K562 (cell line): ENCODE measurements around the gene BRD7. TPM values are rescaled to one million over a fixed set of nuclear protein-coding genes. Genes with fewer than 3 reads are reported as not detected.

Experiments used
- ATAC-seq: fragments of 200-7000 bp; cut with Tn5 transposase; 3 replicates; pipeline ENCODE4 v1.9.1; 2020; ENCODE audit warnings: moderate library complexity
- BruUV-seq: library from RNA; stranded (reverse); fragments of 400-500 nt; replicated peaks from 2 replicates; lab custom pipeline; 2021; lab: Mats Ljungman, UMichigan
- CTCF ChIA-PET: fragments of 300-600 bp; formaldehyde crosslinking; extraction: SDS; loops from one replicate; lab custom pipeline; 2021; ENCODE audit warnings: low intra/inter-chr PET ratio; lab: Yijun Ruan, JAX
- POLR2A ChIA-PET: fragments of 300-600, 350-650 bp; sonication (Branson Sonifier 250); formaldehyde crosslinking; extraction: SDS; loops from one replicate; lab custom pipeline; 2021; ENCODE audit warnings: antibody characterized with exemption, inconsistent platforms; lab: Yijun Ruan, JAX
- DNase-seq, 4 experiments: peaks; one replicate each; pipeline versions ENCODE4 v3.0.0 to v3.0.0-alpha.2; 2011 to 2018; ENCODE audit warnings: low spot score in 3 of 4, mixed read lengths in 3 of 4; ENCODE audit errors: extremely low read depth in 1 of 4
- FAIRE-seq: peaks from 2 replicates; lab custom pipeline; 2011; peaks lifted over from hg19 to GRCh38; lab: Jason Lieb, UNC
- H2AFZ ChIP-seq: 2 replicates; pipeline ENCODE4 v1.6.0; 2011; ENCODE audit warnings: low read depth, low read length, control low read depth, inconsistent platforms
- H3K27ac ChIP-seq: fragments of 200-600 bp; 3 replicates; pipeline ENCODE4 v1.8.0; 2011; ENCODE audit warnings: low read depth, mild to moderate bottlenecking, control low read depth, inconsistent platforms, low read length, moderate library complexity, mixed read lengths; ENCODE audit errors: extremely low read depth
- H3K27me3 ChIP-seq, 2 experiments: fragments of 300-600 bp in 1 of 2; 2 replicates in 1 of 2; 3 replicates in 1 of 2; pipeline versions ENCODE4 v1.6.0 to v1.8.0; 2011; ENCODE audit warnings: inconsistent platforms in 2 of 2, low read length in 2 of 2, mild to moderate bottlenecking in 1 of 2, mixed read lengths in 1 of 2, moderate library complexity in 1 of 2; ENCODE audit not compliant: control insufficient read depth in 2 of 2, insufficient read depth in 2 of 2
- H3K36me3 ChIP-seq: fragments of 300-600 bp; 3 replicates; pipeline ENCODE4 v1.8.0; 2011; ENCODE audit warnings: mild to moderate bottlenecking, low read length, inconsistent platforms; ENCODE audit not compliant: control insufficient read depth, insufficient read depth
- H3K4me1 ChIP-seq, 2 experiments: fragments of 200-600 bp in 1 of 2; replicated peaks in 1 of 2; 2 replicates in 1 of 2; 3 replicates in 1 of 2; pipeline versions ENCODE4 v1.5.1 to v1.8.0; 2011; ENCODE audit warnings: inconsistent platforms in 2 of 2, low read length in 2 of 2, mild to moderate bottlenecking in 1 of 2, mixed read lengths in 1 of 2, moderate library complexity in 1 of 2; ENCODE audit not compliant: control insufficient read depth in 2 of 2, insufficient read depth in 2 of 2
- H3K4me2 ChIP-seq: 2 replicates; pipeline ENCODE4 v1.6.1; 2011; ENCODE audit warnings: low read length, control low read depth, inconsistent platforms, mixed read lengths; ENCODE audit not compliant: insufficient read depth
- H3K4me3 ChIP-seq: fragments of 200-600 bp; sonication (generic), shearing (Covaris generic); 2 replicates; pipeline ENCODE4 v1.5.1; 2016; ENCODE audit warnings: control low read depth, inconsistent platforms
- H3K79me2 ChIP-seq: fragments of 200-600 bp; 3 replicates; pipeline ENCODE4 v1.8.0; 2011; ENCODE audit warnings: low read length, inconsistent platforms; ENCODE audit not compliant: control insufficient read depth, insufficient read depth
- H3K9ac ChIP-seq, 2 experiments: 2 replicates each; pipeline versions ENCODE4 v1.6.0 to v1.6.1; 2011; ENCODE audit warnings: low read depth in 2 of 2, low read length in 2 of 2, control low read depth in 1 of 2, inconsistent platforms in 1 of 2, mild to moderate bottlenecking in 1 of 2, mixed read lengths in 1 of 2; ENCODE audit not compliant: insufficient read depth in 1 of 2
- H3K9me1 ChIP-seq: one replicate; pipeline ENCODE4 v1.6.0; 2011; ENCODE audit warnings: inconsistent platforms, mild to moderate bottlenecking, low read length, moderate library complexity; ENCODE audit not compliant: control insufficient read depth, insufficient read depth
- H3K9me3 ChIP-seq: replicated peaks from 2 replicates; pipeline ENCODE4 v1.5.1; 2011; ENCODE audit warnings: low read depth, low read length, inconsistent platforms; ENCODE audit not compliant: control insufficient read depth, insufficient read depth
- H4K20me1 ChIP-seq: replicated peaks from 2 replicates; pipeline ENCODE4 v1.6.1; 2011; ENCODE audit warnings: low read length, inconsistent platforms, mixed read lengths; ENCODE audit not compliant: control insufficient read depth, insufficient read depth
- GABPA ChIP-seq: fragments of 200-800 bp; sonication (Bioruptor generic); conservative IDR thresholded peaks from 2 replicates; pipeline ENCODE4 v1.6.1; 2016; ENCODE audit warnings: low read depth, missing genetic modification characterization, missing compliant biosample characterization
- POLR2A ChIP-seq: fragments of 450-650 bp; conservative IDR thresholded peaks from 2 replicates; pipeline ENCODE4 v1.6.1; 2016
- POLR2B ChIP-seq: fragments of 450-650 bp; IDR thresholded peaks from 2 replicates; pipeline ENCODE4 v1.6.1; 2018; ENCODE audit warnings: low read depth; ENCODE audit not compliant: partially characterized antibody
- POLR2G ChIP-seq: fragments of 200-400 bp; formaldehyde crosslinking; IDR thresholded peaks from 2 replicates; pipeline ENCODE4 v1.6.1; 2017; ENCODE audit warnings: low read depth, mild to moderate bottlenecking, antibody characterized with exemption, low read length, moderate library complexity
- RBM22 ChIP-seq: fragments of 200-400 bp; formaldehyde crosslinking; IDR thresholded peaks from 2 replicates; pipeline ENCODE4 v1.6.1; 2018; ENCODE audit warnings: low read length, low read depth; ENCODE audit not compliant: poor library complexity, severe bottlenecking
- WGBS: fragments of 100-300 bp; shearing (Covaris generic); methylation state at CpG from one replicate; pipeline ENCODE4 v1.1.6; 2016; ENCODE audit warnings: low coverage, mixed read lengths; ENCODE audit not compliant: insufficient coverage; ENCODE audit errors: missing lambda C conversion rate; 5-methylcytosine and 5-hydroxymethylcytosine counted together
- in situ Hi-C: fragments of 300-500 bp; cut with MboI; formaldehyde crosslinking; loops from 4 replicates; pipeline ENCODE4 v1.15.0; 2018; ENCODE audit warnings: inconsistent platforms, mixed read lengths
- intact Hi-C: fragments of 100-400 bp; cut with micrococcal nuclease; formaldehyde crosslinking; loops from 2 replicates; pipeline ENCODE4 v1.14.2; 2022
- polyA plus RNA-seq, 8 experiments: library from polyadenylated mRNA; depleted of rRNA in 4 of 8; stranded (reverse) in 5 of 8; unstranded in 3 of 8; fragments of >200 nt; fragmentation: Nextera tagmentation in 2 of 8; fragmentation: Illumina TruSeq in 1 of 8; extraction: Ambion mirVana in 2 of 8; extraction: Trizol in 1 of 8; gene quantifications; 2 replicates each; pipeline versions ENCODE4 v1.2.1 to v1.2.3, GENCODE V29; 2011 to 2014; ENCODE audit warnings: inconsistent platforms in 1 of 8, missing spikeins in 1 of 8
- total RNA-seq, 7 experiments: library from RNA; depleted of rRNA in 6 of 7; stranded (reverse); fragments of >200 nt in 6 of 7; fragmentation: Illumina TruSeq in 2 of 7; extraction: Trizol in 2 of 7; gene quantifications; 2 replicates each; pipeline versions ENCODE4 v1.2.1 to v1.2.3, GENCODE V29; 2011 to 2021; ENCODE audit warnings: low replicate concordance in 1 of 7

BRD7 gene
- total and polyA plus RNA-seq, 9 of the 15 experiments (the other 6 are each of a cell fraction or from before 2014, with no cell fraction given), result 20.6 to 101 (median 68.7) TPM

DNA sequence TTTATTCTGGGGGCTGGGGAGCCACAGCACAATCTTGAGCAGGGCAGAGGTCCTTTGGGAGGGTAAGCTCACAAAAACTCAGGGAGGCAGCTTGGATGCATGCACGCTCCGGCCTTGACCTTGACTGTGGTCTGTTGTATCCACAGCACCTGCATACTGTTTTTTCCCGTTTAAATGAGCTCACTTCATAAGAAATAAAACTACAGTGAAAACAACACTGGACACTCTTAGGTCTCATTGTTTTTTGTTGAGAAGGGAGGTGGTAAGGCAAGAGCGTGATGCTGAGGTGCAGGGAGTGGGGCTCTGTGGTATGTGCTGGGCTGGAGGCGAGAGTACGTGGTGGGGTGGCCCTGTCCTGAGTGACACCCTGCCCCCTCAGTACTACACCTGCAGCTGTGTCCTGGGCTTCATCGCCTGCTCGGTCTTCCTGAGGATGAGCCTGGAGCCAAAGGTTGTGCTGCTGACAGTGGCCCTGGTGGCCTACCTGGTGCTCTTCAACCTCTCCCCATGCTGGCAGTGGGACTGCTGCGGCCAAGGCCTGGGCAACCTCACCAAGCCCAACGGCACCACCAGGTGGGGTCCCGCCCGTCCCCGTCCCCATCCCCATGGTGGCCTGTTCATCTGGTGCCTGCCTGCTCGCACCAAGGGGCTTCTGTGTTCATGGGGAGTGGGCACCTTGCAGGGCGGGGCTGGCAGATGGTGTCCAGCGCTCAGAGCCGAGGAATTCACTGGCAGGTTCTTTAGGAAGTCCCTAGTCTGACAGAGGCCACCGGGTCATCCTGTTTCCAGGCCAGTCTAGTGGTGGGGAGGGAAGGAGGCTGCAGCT is 58.3 kb downstream of the BRD7 start:
- H2AFZ ChIP-seq, result no peak overlapping the region
- no peak overlapping the region for H3K27ac ChIP-seq
- intact Hi-C loops (no loop called here), in situ Hi-C loops (no loop called here)
- no TSS peak for BruUV-seq
- no peak for FAIRE-seq
- no peaks in the 10 kb centered on the region for H3K9me3 ChIP-seq
- no peak for DNase-seq
- peaks cover 2% of the 10 kb centered on the region for H3K9me1 ChIP-seq
- peak; percentile 14 for TF ChIP-seq POLR2B
- peak; percentile 77 for TF ChIP-seq POLR2G
- TF ChIP-seq GABPA (tag), result no peak
- peak; percentile 57 for TF ChIP-seq RBM22
- TF ChIP-seq POLR2A, result 0 out of 2 replicates have a peak, but pooled peaks have one; percentile 8
- ChIA-PET POLR2A (interaction anchor here (1.0 kb wide), 2 partner anchors 23 to 28 kb away, joined by 4 read pairs; no protein-coding TSS in a partner anchor), CTCF (no interaction called here)
- H3K27me3 ChIP-seq, result no peaks in the 10 kb centered on the region
- WGBS, result 89% methylated on average over 15 of the region's 18 CpGs
- ATAC-seq, result no peak
- H3K9ac ChIP-seq, result no peak overlapping the region; a peak in 1 of 4 replicates
- no peaks in the 10 kb centered on the region; the same call in 1 of the 2 replicates for H4K20me1 ChIP-seq
- no peak overlapping the region for H3K4me2 ChIP-seq
- H3K4me3 ChIP-seq, result no peak overlapping the region
- peaks cover 0 to 28% of the 10 kb centered on the region in 2 experiments; a peak in 2 of 5 replicates for H3K4me1 ChIP-seq
- H3K36me3 ChIP-seq, result peaks cover 93% of the 10 kb centered on the region; the same call in 2 of the 3 replicates
- no peaks in the 10 kb centered on the region for H3K79me2 ChIP-seq
